Vagina (tissue), 2 donors: Measurements from ENCODE around the gene ETNK2. TPM values are rescaled to one million over a fixed set of nuclear protein-coding genes. Genes with fewer than 3 reads are reported as not detected.
A peak's percentile ranks its signal among the peaks of the same experiment; 100 is the strongest.

ENCODE experiments used
- DNase-seq, 2 donors: peaks; one replicate each; pipeline ENCODE4 v3.0.0-alpha.2; 2017; ENCODE audit errors: extremely low spot score in 2 of 2
- H3K27ac ChIP-seq: fragments of 200-600 bp; sonication (generic); one replicate; pipeline ENCODE4 v1.5.1; 2019
- H3K27me3 ChIP-seq: fragments of 200-600 bp; sonication (generic); one replicate; pipeline ENCODE4 v1.5.1; 2019
- H3K36me3 ChIP-seq, 2 donors: fragments of 200-600 bp; sonication (generic); one replicate each; pipeline ENCODE4 v1.5.1; 2017 to 2019
- H3K4me1 ChIP-seq: fragments of 200-600 bp; sonication (generic); one replicate; pipeline ENCODE4 v1.5.1; 2019
- H3K4me3 ChIP-seq, 2 donors: fragments of 200-600 bp; sonication (generic); 1 replicate in 1 of 2; 2 replicates in 1 of 2; pipeline ENCODE4 v1.5.1; 2016 to 2019
- H3K9me3 ChIP-seq: fragments of 200-600 bp; sonication (generic); one replicate; pipeline ENCODE4 v1.5.1; 2019
- POLR2A ChIP-seq, 2 donors: fragments of 450-650 bp; IDR thresholded peaks; one replicate each; pipeline ENCODE4 v1.6.1; 2017; ENCODE audit warnings: antibody characterized with exemption in 2 of 2, mild to moderate bottlenecking in 2 of 2, moderate library complexity in 2 of 2
- POLR2AphosphoS5 ChIP-seq, 2 donors: sonication (generic); formaldehyde crosslinking; IDR thresholded peaks; one replicate each; pipeline ENCODE4 v1.9.0; 2017; ENCODE audit warnings: antibody characterized with exemption in 2 of 2, mild to moderate bottlenecking in 2 of 2, low read depth in 1 of 2; ENCODE audit not compliant: insufficient read depth in 1 of 2
- intact Hi-C: fragments of 100-400 bp; cut with DNase I; formaldehyde crosslinking; loops from one replicate; pipeline ENCODE4 v1.15.1; 2023
- total RNA-seq: library from RNA; depleted of rRNA; stranded (reverse); fragments of >200 nt; gene quantifications from one replicate; pipeline ENCODE4 v1.2.3, GENCODE V29; 2016
- TF ChIP-seq, protein P1 (sequence below), 3 experiments: fragments of 450-650 bp in 2 of 3; fragments of 200-600 bp in 1 of 3; sonication (generic) in 1 of 3; IDR thresholded peaks; one replicate each; pipeline ENCODE4 v1.5.1; 2017 to 2019; ENCODE audit warnings: antibody characterized with exemption in 3 of 3, mild to moderate bottlenecking in 2 of 3, moderate library complexity in 2 of 3

ETNK2 gene
- total RNA-seq, 1 donor from 2014 or later: 30.9 TPM

DNA sequence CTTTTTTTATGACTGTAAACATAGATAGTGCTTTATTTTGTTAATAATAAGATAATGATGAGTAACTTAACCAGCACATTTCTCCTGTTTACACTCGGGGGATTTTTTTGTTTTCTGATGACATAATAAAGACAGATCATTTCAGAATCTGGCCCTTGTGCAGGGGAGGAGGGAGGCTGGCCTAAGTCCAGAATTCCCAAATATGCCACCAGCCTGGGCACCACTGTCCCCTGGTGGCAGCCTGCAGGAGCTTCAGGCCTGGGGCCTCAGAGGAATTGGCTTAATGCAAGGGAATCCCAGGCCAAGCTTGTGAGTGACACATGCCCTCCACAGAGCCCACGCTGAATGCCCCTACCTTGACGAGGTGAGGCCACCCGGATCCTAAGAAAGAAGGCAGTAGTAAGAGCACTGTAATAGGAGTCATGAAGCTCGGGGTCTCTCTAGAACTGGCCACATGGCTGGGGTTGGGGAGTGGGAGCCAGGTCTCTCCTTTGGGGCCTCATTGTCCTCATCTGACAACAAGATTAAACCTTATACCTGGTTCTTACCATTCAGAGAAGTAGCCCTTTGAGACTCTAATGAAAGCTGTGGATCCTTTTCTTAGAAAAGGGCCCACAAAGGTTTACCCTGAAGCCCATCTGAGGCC lies 24.1 kb downstream of the ETNK2 start:
- intact Hi-C loops: loop anchor here (1.0 to 2.0 kb wide), 2 partner anchors 54 to 257 kb away; partner anchors contain the start of gene SOX13
- peak overlapping the region; percentile 78 for H3K27ac ChIP-seq

DNA sequence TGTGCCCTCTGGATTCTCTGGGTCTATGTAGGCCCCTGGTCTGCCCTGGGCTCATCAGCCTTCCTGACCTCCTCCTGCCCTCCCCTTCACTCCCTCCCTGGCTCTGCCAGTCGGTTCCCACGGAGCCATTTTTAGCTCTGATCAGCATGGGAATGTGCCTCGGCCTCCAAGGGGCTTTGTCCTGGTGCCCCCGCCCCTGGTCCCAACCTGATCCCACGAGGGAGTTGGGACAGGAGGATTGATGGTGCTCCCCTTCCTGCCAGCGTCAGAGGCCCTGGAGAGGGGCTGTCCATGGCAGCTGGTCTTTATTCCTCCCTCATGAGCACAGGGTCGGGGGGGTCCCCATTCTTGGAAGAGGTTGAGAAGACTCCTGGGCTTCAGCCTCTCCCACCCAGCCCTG lies 24.9 kb downstream of the ETNK2 start:
- DNase-seq: no peak
- no peaks in the 10 kb centered on the region for H3K9me3 ChIP-seq
- intact Hi-C loops: loop anchor here (1.0 kb wide), 1 partner anchor 54 kb away; the partner anchor contains the start of gene SOX13
- H3K36me3 ChIP-seq: peaks cover 0 to 40% of the 10 kb centered on the region in 2 donors
- peaks cover 59% of the 10 kb centered on the region for H3K4me1 ChIP-seq
- H3K4me3 ChIP-seq: no peak overlapping the region
- H3K27me3 ChIP-seq: no peaks in the 10 kb centered on the region
- H3K27ac ChIP-seq: peak overlapping the region; percentile 78
- TF ChIP-seq POLR2A (IDR thresholded peaks at IDR 0.05) (no peak), POLR2AphosphoS5 (IDR thresholded peaks at IDR 0.05; ENCODE audit: insufficient read depth in 1 of 2, low read depth in 1 of 2) (no peak)
- TF ChIP-seq, protein P1, sequence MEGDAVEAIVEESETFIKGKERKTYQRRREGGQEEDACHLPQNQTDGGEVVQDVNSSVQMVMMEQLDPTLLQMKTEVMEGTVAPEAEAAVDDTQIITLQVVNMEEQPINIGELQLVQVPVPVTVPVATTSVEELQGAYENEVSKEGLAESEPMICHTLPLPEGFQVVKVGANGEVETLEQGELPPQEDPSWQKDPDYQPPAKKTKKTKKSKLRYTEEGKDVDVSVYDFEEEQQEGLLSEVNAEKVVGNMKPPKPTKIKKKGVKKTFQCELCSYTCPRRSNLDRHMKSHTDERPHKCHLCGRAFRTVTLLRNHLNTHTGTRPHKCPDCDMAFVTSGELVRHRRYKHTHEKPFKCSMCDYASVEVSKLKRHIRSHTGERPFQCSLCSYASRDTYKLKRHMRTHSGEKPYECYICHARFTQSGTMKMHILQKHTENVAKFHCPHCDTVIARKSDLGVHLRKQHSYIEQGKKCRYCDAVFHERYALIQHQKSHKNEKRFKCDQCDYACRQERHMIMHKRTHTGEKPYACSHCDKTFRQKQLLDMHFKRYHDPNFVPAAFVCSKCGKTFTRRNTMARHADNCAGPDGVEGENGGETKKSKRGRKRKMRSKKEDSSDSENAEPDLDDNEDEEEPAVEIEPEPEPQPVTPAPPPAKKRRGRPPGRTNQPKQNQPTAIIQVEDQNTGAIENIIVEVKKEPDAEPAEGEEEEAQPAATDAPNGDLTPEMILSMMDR (IDR thresholded peaks at IDR 0.05): no peak

More for the DNA sequence above, 24.1 kb downstream of the ETNK2 start:
- peaks cover 59% of the 10 kb centered on the region for H3K4me1 ChIP-seq
- H3K36me3 ChIP-seq: peaks cover 0 to 33% of the 10 kb centered on the region in 2 donors
- H3K4me3 ChIP-seq: no peak overlapping the region
- no peak for DNase-seq
- no peak for TF ChIP-seq POLR2A (IDR thresholded peaks at IDR 0.05)
- peak; percentile 51 to 55 for TF ChIP-seq POLR2AphosphoS5 (IDR thresholded peaks at IDR 0.05; ENCODE audit: insufficient read depth in 1 of 2, low read depth in 1 of 2)
- TF ChIP-seq, protein P1 (IDR thresholded peaks at IDR 0.05): peak; percentile 57 to 94 (median 84)
- H3K27me3 ChIP-seq: no peaks in the 10 kb centered on the region
- no peaks in the 10 kb centered on the region for H3K9me3 ChIP-seq

DNA sequence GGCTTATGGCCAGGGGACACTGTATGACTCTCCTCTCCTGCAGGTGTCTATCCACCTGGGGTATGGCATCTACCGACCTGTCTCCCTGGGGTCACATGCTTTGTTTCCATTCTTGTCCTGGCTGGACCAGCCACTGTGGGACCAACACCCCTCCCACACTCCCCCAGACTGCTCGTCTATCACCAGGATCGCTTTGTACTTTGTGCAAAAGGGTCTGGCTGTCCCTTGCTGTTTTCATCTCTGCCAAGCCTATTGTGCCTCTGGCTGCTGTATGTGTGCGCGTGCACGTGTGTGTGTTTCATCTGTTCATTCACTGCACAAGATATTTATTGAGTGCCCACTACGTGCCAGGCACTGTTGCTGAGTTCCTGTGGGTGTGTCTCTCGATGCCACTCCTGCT lies 25.5 kb downstream of the ETNK2 start:
- H3K36me3 ChIP-seq: peaks cover 0 to 42% of the 10 kb centered on the region in 2 donors
- H3K4me1 ChIP-seq: peaks cover 53% of the 10 kb centered on the region
- DNase-seq: no peak
- H3K27ac ChIP-seq: peak overlapping the region; percentile 78
- no peaks in the 10 kb centered on the region for H3K9me3 ChIP-seq
- TF ChIP-seq POLR2A (IDR thresholded peaks at IDR 0.05) (no peak), POLR2AphosphoS5 (IDR thresholded peaks at IDR 0.05; ENCODE audit: insufficient read depth in 1 of 2, low read depth in 1 of 2) (no peak)
- TF ChIP-seq, protein P1 (IDR thresholded peaks at IDR 0.05): no peak
- intact Hi-C loops: no loop called here
- no peaks in the 10 kb centered on the region for H3K27me3 ChIP-seq
- H3K4me3 ChIP-seq: no peak overlapping the region

DNA sequence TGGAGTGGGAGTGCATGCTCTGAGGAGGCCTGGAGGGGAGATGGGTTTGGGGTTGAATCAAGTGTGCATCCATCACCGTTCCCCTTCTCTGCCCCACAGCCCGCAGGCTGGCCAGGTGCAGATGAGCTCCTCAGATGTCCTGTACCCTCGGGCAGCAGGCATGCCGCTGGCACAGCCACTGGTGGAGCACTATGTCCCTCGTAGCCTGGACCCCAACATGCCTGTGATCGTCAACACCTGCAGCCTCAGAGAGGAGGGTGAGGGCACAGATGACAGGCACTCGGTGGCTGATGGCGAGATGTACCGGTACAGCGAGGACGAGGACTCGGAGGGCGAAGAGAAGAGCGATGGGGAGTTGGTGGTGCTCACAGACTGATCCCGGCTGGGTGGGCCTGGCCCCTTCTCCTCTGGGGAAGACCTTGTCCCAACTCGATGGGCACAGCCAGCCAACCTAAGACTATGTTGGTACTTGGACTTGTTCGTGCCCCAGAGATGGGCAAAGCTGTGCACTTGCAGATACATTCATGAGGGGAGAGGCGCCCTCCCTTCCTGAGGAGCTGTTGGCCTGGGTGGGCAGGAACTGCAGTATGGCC lies 26.0 kb downstream of the ETNK2 start:
- TF ChIP-seq POLR2A (IDR thresholded peaks at IDR 0.05) (no peak), POLR2AphosphoS5 (IDR thresholded peaks at IDR 0.05; ENCODE audit: insufficient read depth in 1 of 2, low read depth in 1 of 2) (no peak)
- TF ChIP-seq, protein P1 (IDR thresholded peaks at IDR 0.05): no peak
- no peak for DNase-seq
- H3K4me1 ChIP-seq: peaks cover 48% of the 10 kb centered on the region
- intact Hi-C loops: no loop called here
- H3K27me3 ChIP-seq: no peaks in the 10 kb centered on the region
- peaks cover 0 to 42% of the 10 kb centered on the region in 2 donors for H3K36me3 ChIP-seq
- no peak overlapping the region for H3K4me3 ChIP-seq
- H3K27ac ChIP-seq: peak overlapping the region; percentile 78
- no peaks in the 10 kb centered on the region for H3K9me3 ChIP-seq

DNA sequence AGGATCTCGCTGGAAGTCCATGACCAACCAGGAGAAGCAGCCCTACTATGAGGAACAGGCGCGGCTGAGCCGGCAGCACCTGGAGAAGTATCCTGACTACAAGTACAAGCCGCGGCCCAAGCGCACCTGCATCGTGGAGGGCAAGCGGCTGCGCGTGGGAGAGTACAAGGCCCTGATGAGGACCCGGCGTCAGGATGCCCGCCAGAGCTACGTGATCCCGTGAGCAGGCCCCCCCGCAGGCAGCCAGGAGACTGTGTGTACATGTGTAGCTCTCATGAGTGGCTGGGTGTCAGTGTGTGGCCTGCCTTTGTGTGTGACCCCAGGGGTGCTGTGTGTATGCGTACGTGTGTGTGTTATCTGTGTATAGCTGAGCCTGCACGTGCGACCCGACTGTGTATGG lies 27.2 kb downstream of the ETNK2 start:
- H3K27ac ChIP-seq: no peak overlapping the region
- peaks cover 0 to 53% of the 10 kb centered on the region in 2 donors for H3K36me3 ChIP-seq
- no peak overlapping the region for H3K4me3 ChIP-seq
- no peak for DNase-seq
- intact Hi-C loops: no loop called here
- no peaks in the 10 kb centered on the region for H3K27me3 ChIP-seq
- H3K4me1 ChIP-seq: peaks cover 36% of the 10 kb centered on the region
- no peak for TF ChIP-seq POLR2A (IDR thresholded peaks at IDR 0.05)
- TF ChIP-seq POLR2AphosphoS5 (IDR thresholded peaks at IDR 0.05; ENCODE audit: insufficient read depth in 1 of 2, low read depth in 1 of 2): no peak
- TF ChIP-seq, protein P1 (IDR thresholded peaks at IDR 0.05): no peak
- H3K9me3 ChIP-seq: no peaks in the 10 kb centered on the region
